ENCODE data around the gene TMEM239.

- TF ChIP-seq EP300 (IDR thresholded peaks at IDR 0.05) (no peak), POLR2A (IDR thresholded peaks at IDR 0.05) (no peak), CTCF (IDR thresholded peaks at IDR 0.05) (no peak), POLR2AphosphoS5 (IDR thresholded peaks at IDR 0.05) (no peak)
These were observed 16.3 kb upstream of the TMEM239 start for GRCh38 chr20:2799688-2800520.
